LNCAP (cell line): ENCODE results near the gene TP53I11.

ENCODE experiments used
- TF ChIP-seq, protein P1 (sequence below): fragments of 450-650 bp; IDR thresholded peaks from 2 replicates; pipeline ENCODE4 v1.5.1; 2017; ENCODE audit warnings: mild to moderate bottlenecking

TP53I11 gene

DNA sequence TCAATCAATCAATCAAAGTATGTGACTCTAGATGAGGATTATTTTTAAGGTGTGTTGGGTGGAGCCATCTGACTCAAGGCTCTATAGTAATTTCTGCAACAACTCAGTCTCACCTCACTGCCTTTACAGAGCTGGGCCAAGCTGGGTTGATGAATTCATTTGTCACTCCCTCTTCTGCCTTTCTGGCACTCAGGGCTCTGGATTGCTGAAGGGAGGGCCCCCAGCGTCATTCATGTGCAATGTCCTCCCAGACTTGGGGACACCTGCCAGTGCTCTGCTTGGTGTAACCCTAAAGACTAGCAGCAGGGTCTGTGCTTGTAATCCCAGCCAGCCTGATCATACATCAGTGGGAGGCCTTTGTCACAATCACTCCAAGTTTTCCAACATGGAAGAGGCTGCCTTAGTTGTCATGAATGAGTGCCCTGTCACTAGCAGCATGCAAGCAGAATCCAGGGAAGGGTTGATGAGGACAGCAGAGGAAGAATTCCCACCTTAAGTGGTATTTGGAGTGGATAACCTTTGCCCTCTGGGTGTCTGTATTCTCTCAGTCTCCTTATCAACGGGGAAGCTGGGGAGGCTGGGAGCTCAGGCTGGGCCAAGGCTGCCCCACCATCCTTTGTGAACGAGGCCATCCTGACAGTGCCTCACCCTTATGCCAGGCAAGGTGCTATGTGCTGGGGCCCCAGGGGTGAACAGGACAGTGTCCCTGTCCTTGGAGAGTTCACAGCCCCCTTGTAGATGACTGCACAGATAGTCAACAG, 2.0 kb upstream of the TP53I11 start:
- TF ChIP-seq, protein P1, sequence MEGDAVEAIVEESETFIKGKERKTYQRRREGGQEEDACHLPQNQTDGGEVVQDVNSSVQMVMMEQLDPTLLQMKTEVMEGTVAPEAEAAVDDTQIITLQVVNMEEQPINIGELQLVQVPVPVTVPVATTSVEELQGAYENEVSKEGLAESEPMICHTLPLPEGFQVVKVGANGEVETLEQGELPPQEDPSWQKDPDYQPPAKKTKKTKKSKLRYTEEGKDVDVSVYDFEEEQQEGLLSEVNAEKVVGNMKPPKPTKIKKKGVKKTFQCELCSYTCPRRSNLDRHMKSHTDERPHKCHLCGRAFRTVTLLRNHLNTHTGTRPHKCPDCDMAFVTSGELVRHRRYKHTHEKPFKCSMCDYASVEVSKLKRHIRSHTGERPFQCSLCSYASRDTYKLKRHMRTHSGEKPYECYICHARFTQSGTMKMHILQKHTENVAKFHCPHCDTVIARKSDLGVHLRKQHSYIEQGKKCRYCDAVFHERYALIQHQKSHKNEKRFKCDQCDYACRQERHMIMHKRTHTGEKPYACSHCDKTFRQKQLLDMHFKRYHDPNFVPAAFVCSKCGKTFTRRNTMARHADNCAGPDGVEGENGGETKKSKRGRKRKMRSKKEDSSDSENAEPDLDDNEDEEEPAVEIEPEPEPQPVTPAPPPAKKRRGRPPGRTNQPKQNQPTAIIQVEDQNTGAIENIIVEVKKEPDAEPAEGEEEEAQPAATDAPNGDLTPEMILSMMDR: no peak

DNA sequence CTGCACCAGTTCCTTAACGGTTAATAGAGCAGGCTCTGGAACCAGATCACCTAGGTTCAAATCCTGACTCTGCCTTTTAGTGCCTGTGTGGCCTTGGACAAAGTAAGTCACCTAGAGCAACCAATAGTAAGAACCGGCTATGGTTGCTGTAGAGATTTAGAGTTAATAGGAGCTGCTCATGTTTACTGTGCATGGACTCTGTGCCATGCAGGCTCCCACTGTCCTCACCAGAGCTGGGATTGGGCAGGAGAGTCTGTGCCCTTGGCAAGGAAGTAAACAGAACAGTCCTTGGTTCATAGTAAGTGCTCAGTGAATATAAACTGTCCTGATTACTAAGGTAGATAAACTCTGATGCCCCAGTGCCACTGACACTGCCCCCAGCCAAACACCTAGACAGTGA, 1.4 kb upstream of the TP53I11 start:
- TF ChIP-seq, protein P1: no peak

DNA sequence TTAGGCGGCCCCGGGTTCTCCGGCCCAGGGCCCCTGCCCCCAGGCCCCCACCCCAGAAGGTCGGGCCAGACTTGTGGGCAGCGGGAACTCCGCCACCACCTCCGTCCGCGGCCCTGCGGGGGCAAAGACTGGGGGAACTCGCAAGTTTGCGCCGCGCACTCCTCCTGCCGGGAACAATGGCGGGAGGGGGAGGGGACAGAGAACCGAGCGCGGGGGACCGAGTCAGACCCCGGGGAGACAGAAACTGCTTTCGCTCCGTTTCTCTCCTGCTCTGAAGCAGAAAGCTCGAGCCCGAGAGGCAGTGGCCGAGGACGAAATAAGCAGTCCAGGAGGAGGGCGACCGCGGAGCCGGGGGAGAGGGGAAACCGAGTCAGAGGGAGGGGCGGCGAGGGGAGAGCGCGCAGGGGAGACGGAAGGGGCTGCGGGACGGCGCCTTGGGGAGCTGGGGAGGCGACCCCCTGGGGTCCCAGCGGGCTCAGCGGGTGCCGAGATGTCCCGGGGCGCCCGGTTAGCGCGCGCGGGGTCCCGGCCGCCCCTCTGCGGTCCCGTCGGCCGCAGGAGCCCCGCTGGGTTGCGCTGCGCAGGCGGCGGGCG, 555 bp downstream of the TP53I11 start:
- TF ChIP-seq, protein P1: no peak

DNA sequence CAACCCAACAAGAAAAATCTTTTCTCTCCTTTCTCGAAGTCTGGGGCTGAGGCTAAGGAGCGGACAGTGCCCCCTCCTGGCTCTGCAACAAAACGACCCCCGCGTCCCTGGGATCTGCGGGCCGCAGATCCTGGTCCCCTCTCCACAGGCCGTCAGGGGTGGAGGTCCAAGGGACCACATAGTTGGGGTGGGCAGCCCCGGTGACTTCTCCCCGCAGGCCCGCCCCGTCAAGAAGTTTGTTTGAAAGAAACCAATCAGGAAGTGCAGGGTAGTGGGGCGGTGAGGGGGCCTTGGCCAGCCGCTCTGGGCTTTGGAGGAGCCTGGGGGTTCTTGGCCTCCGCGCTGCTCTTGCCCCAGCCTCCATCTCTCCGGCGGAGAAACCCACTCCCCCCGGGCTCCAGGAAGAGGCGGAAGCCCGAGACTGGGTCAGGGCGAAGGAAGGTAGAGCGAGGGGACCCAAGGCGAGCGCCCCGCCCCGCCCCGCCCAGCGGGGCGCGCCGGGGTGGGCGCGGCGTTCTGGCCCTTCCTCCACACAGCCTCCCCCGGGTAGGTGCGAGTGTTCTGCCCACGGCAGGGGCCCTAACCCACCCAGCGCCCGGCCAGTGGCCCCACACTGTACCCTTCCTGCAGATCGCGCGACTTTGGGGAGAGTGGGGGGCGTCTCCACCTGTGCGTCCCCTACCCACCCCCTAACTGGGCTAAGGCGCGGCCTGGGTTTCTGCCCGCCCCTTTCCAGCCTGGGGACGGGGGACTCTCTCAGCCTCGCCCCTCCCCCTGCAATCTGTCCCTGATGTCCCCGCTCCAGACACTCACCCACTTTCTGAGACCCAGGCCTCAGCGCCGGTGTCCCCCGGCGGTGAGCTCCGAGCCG, 1.3 kb downstream of the TP53I11 start:
- TF ChIP-seq, protein P1: peak; percentile 41

DNA sequence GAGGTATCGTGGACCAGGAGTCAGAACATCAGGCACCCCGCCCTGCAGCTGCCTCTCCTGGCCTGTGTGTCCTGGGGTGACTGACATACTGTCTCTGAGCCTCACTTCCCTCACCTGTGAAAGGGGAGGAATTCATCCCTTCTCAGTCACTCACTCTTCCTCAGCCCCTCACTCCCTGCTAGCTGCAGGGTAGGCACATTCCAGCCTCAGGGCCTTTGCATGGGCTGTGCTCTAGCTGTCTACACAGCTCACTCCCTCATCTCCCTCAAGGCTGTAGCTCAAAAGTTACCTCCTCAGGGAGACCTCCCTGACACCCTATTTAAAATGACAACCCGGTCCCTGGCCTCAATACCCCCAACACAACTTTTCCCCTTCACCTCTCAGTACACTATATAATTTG, 2.5 kb downstream of the TP53I11 start:
- TF ChIP-seq, protein P1: no peak

DNA sequence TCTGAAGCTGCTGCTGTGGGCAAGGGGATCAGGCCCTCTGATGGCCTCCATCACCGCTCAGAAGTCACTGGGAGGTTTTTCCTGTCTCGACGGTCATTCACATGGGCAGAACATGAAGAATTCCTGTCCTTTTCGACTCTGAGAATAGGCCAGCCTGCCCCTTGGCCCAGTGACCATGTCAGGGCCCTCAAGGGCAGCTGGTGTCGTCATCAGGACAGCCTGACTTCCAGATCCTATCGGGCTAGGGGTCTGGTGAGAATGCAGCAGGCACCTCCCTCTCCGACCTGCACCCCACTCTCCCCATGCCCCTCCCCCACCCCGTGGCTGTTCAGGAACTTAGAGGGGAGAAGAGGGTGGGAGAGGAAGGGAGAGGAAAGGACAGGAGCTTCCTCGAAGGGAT, 3.6 kb downstream of the TP53I11 start:
- TF ChIP-seq, protein P1: no peak

DNA sequence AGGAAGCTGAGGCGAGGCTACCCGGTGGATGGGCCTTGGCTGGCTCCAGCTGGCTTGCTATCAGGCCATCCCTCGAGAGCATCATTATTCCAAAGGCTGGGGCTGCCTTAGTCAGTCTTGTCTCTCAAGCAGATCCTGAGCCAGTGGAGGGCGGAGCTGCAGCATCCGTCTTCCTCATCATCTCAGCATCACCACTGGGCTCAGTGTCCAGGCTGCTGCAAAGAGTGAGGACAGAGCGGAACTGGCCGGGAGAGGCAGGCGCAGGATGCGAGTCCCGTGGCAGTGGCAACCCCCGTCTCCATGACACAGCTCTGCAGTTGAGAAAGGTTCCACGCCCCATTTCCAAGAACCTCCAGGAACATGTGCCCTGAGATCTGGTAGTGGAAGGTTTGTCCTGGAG, 4.4 kb downstream of the TP53I11 start:
- TF ChIP-seq, protein P1: no peak
